Keratinocyte (primary cell): ENCODE results near the gene P4HB. TPM values are rescaled to one million over a fixed set of nuclear protein-coding genes. Genes with fewer than 3 reads are reported as not detected.

Experiments
- DNase-seq: peaks from one replicate; pipeline ENCODE4 v3.0.0-alpha.2; 2011; ENCODE audit warnings: low read depth, missing footprints, low spot score
- FAIRE-seq: peaks from 2 replicates; lab custom pipeline; 2011; peaks lifted over from hg19 to GRCh38; lab: Jason Lieb, UNC
- H2AFZ ChIP-seq: 2 replicates; pipeline ENCODE4 v1.6.0; 2012; ENCODE audit warnings: low read length, control low read depth, inconsistent platforms; ENCODE audit not compliant: control insufficient read depth
- H3K27ac ChIP-seq: 2 replicates; pipeline ENCODE4 v1.5.1; 2011; ENCODE audit warnings: low read length; ENCODE audit not compliant: control insufficient read depth, insufficient read depth
- H3K27me3 ChIP-seq: 3 replicates; pipeline ENCODE4 v1.6.0; 2011; ENCODE audit warnings: low read length; ENCODE audit not compliant: control insufficient read depth, insufficient read depth; ENCODE audit errors: extremely low read depth
- H3K36me3 ChIP-seq, 2 experiments: 2 replicates in 1 of 2; 3 replicates in 1 of 2; pipeline ENCODE4 v1.5.1; 2011; ENCODE audit warnings: low read length in 2 of 2, mild to moderate bottlenecking in 1 of 2; ENCODE audit not compliant: control insufficient read depth in 2 of 2, insufficient read depth in 2 of 2; ENCODE audit errors: extremely low read depth in 1 of 2
- H3K4me1 ChIP-seq: 3 replicates; pipeline ENCODE4 v1.5.1; 2011; ENCODE audit warnings: low read length; ENCODE audit not compliant: control insufficient read depth, insufficient read depth; ENCODE audit errors: extremely low read depth
- H3K4me2 ChIP-seq: 3 replicates; pipeline ENCODE4 v1.6.0; 2011; ENCODE audit warnings: low read depth, low read length; ENCODE audit not compliant: control insufficient read depth, insufficient read depth; ENCODE audit errors: extremely low read depth
- H3K4me3 ChIP-seq, 3 experiments: fragments of 200-600 bp in 1 of 3; sonication (generic) in 1 of 3; 2 replicates in 2 of 3; 3 replicates in 1 of 3; pipeline ENCODE4 v1.5.1; 2011 to 2016; ENCODE audit warnings: low read length in 3 of 3, mild to moderate bottlenecking in 3 of 3, control low read depth in 2 of 3, inconsistent platforms in 1 of 3, low read depth in 1 of 3, mixed read lengths in 1 of 3, mixed run types in 1 of 3, moderate library complexity in 1 of 3; ENCODE audit not compliant: control insufficient read depth in 2 of 3, insufficient read depth in 2 of 3; ENCODE audit errors: extremely low read depth in 1 of 3
- H3K79me2 ChIP-seq: 2 replicates; pipeline ENCODE4 v1.6.0; 2012; ENCODE audit warnings: low read length; ENCODE audit not compliant: control insufficient read depth, insufficient read depth
- H3K9ac ChIP-seq: 3 replicates; pipeline ENCODE4 v1.6.0; 2011; ENCODE audit warnings: low read length; ENCODE audit not compliant: control insufficient read depth, insufficient read depth; ENCODE audit errors: extremely low read depth
- H3K9me1 ChIP-seq: 3 replicates; pipeline ENCODE4 v1.6.0; 2011; ENCODE audit warnings: low read length; ENCODE audit not compliant: control insufficient read depth, insufficient read depth; ENCODE audit errors: extremely low read depth
- H3K9me3 ChIP-seq: 2 replicates; pipeline ENCODE4 v1.5.1; 2012; ENCODE audit warnings: low read depth, low read length; ENCODE audit not compliant: control insufficient read depth
- H4K20me1 ChIP-seq: 3 replicates; pipeline ENCODE4 v1.6.0; 2011; ENCODE audit warnings: low read length; ENCODE audit not compliant: control insufficient read depth, insufficient read depth; ENCODE audit errors: extremely low read depth
- CTCF ChIP-seq, 3 experiments: IDR thresholded peaks in 1 of 3; conservative IDR thresholded peaks in 1 of 3; optimal IDR thresholded peaks in 1 of 3; 2 replicates in 2 of 3; 3 replicates in 1 of 3; pipeline versions ENCODE3 to v1.5.1; 2011; ENCODE audit warnings: low read length in 3 of 3, mild to moderate bottlenecking in 3 of 3, moderate library complexity in 2 of 3, control low read depth in 1 of 3, inconsistent platforms in 1 of 3; ENCODE audit not compliant: insufficient read depth in 2 of 3; ENCODE audit errors: extremely low read depth in 1 of 3
- EZH2 ChIP-seq: IDR thresholded peaks from one replicate; pipeline ENCODE4 v1.6.1; 2012; ENCODE audit warnings: inconsistent platforms, mild to moderate bottlenecking, low read length, moderate library complexity
- dilution Hi-C: fragments of 300-500 bp; cut with MboI; formaldehyde crosslinking; loops from one replicate; pipeline ENCODE4 v1.7.0; 2020; ENCODE audit warnings: low sequenced_read_pairs; ENCODE audit not compliant: extremely low pct_ligation_motif_present
- polyA plus RNA-seq, 5 experiments: library from polyadenylated mRNA; depleted of rRNA in 3 of 5; stranded (reverse) in 3 of 5; stranded (forward) in 1 of 5; unstranded in 1 of 5; fragments of >200 nt; gene quantifications; 1 replicate in 1 of 5; 2 replicates in 3 of 5; 3 replicates in 1 of 5; pipeline versions ENCODE4 v1.2.1 to v1.2.3, GENCODE V29; 2011 to 2012; ENCODE audit warnings: missing spikeins in 2 of 5, low read depth in 1 of 5, low replicate concordance in 1 of 5

P4HB gene
- polyA plus RNA-seq, 1 donor (not counting 4 experiments of a cell fraction or from before 2014, with no cell fraction given): 149 TPM

- H3K9ac ChIP-seq: no peak within 1 kb of the TSS
- H3K36me3 ChIP-seq: no peaks in the 10 kb centered on the region
- no peak within 1 kb of the TSS for H3K4me3 ChIP-seq
- H2AFZ ChIP-seq: no peak within 1 kb of the TSS
- H3K79me2 ChIP-seq: no peaks in the 10 kb centered on the region
- FAIRE-seq: no peak
- H4K20me1 ChIP-seq: no peaks in the 10 kb centered on the region
- no peak for TF ChIP-seq CTCF (optimal IDR thresholded peaks at IDR 0.05 in 1 of 3, IDR thresholded peaks at IDR 0.05 in 1 of 3, conservative IDR thresholded peaks at IDR 0.05 in 1 of 3; ENCODE audit: extremely low read depth in 1 of 3, insufficient read depth in 2 of 3, low read length in 3 of 3)
- no peak for TF ChIP-seq EZH2
- dilution Hi-C loops: no loop called here
- no peaks in the 10 kb centered on the region for H3K4me1 ChIP-seq
- no peak within 1 kb of the TSS for H3K27ac ChIP-seq
- H3K9me3 ChIP-seq: no peaks in the 10 kb centered on the region
- DNase-seq: no peak
- H3K27me3 ChIP-seq: peaks cover 81% of the 10 kb centered on the region
- no peak within 1 kb of the TSS for H3K4me2 ChIP-seq
- no peaks in the 10 kb centered on the region for H3K9me1 ChIP-seq
These were observed 56.4 kb downstream of the P4HB start, which contains the start of gene GCGR for GRCh38 chr17:81803728-81804558. GCGR (plus strand) TSS chr17:81804150; CDS start chr17:81809019, 4,869 bp downstream.

GRCh38 chr17:81802856-81803643, 57.3 kb downstream of the P4HB start:
- no peak overlapping the region for H2AFZ ChIP-seq
- dilution Hi-C loops: no loop called here

More at GRCh38 chr17:81802856-81803643, 57.3 kb downstream of the P4HB start:
- H3K27me3 ChIP-seq: peaks cover 75% of the 10 kb centered on the region
- H3K27ac ChIP-seq: no peak overlapping the region
- H3K9me1 ChIP-seq: no peaks in the 10 kb centered on the region
- no peaks in the 10 kb centered on the region for H3K9me3 ChIP-seq
- FAIRE-seq (no peak), DNase-seq (no peak)
- no peaks in the 10 kb centered on the region for H4K20me1 ChIP-seq
- H3K9ac ChIP-seq: no peak overlapping the region
- no peak overlapping the region for H3K4me3 ChIP-seq
- TF ChIP-seq CTCF (optimal IDR thresholded peaks at IDR 0.05 in 1 of 3, IDR thresholded peaks at IDR 0.05 in 1 of 3, conservative IDR thresholded peaks at IDR 0.05 in 1 of 3; ENCODE audit: extremely low read depth in 1 of 3, insufficient read depth in 2 of 3, low read length in 3 of 3) (no peak), EZH2 (peak; percentile 76)
- no peaks in the 10 kb centered on the region for H3K36me3 ChIP-seq
- no peak overlapping the region for H3K4me2 ChIP-seq
- H3K4me1 ChIP-seq: no peaks in the 10 kb centered on the region
- H3K79me2 ChIP-seq: no peaks in the 10 kb centered on the region
